Prostate gland (tissue), 2 donors: ENCODE measurements around the gene SBK2.

Source experiments
- CTCF ChIP-seq, 4 experiments: fragments of 200-600 bp in 2 of 4; fragments of 450-650 bp in 2 of 4; sonication (generic) in 2 of 4; IDR thresholded peaks; 1 replicate in 3 of 4; 2 replicates in 1 of 4; pipeline ENCODE4 v1.5.1; 2016 to 2019; ENCODE audit warnings: antibody characterized with exemption in 4 of 4, mild to moderate bottlenecking in 2 of 4, moderate library complexity in 2 of 4
- POLR2A ChIP-seq: fragments of 450-650 bp; IDR thresholded peaks from one replicate; pipeline ENCODE4 v1.6.1; 2016; ENCODE audit warnings: antibody characterized with exemption, mild to moderate bottlenecking
- POLR2AphosphoS5 ChIP-seq: sonication (generic); formaldehyde crosslinking; IDR thresholded peaks from one replicate; pipeline ENCODE4 v1.6.1; 2017; ENCODE audit warnings: antibody characterized with exemption

- TF ChIP-seq CTCF (IDR thresholded peaks at IDR 0.05): peak; percentile 95 to 99 (median 98)
- TF ChIP-seq POLR2AphosphoS5: peak; percentile 86
- peak; percentile 19 for TF ChIP-seq POLR2A
Measured at GRCh38 chr19:55503502-55504251, 33.3 kb downstream of the SBK2 start.
